Neuronal stem cell (in vitro differentiated cells): ENCODE results near the gene KASH5.
"Not testable (repeated sequence)": the region's sequence is repeated elsewhere in the genome, so short reads cannot be mapped to it uniquely, and the experiment has no call there.

Source experiments
- DNase-seq: peaks from one replicate; pipeline ENCODE4 v3.0.0-alpha.2; 2013; ENCODE audit warnings: low spot score
- H2AFZ ChIP-seq: one replicate; pipeline ENCODE4 v1.6.1; 2013; ENCODE audit warnings: mild to moderate bottlenecking, low read length, inconsistent platforms
- H2AK5ac ChIP-seq: 2 replicates; pipeline ENCODE4 v1.6.1; 2013; ENCODE audit warnings: low read depth, mild to moderate bottlenecking, inconsistent platforms, low read length, moderate library complexity, mixed read lengths
- H2BK120ac ChIP-seq: 2 replicates; pipeline ENCODE4 v1.6.1; 2013; ENCODE audit warnings: low read depth, mild to moderate bottlenecking, inconsistent platforms, low read length, moderate library complexity, mixed read lengths
- H2BK12ac ChIP-seq: one replicate; pipeline ENCODE4 v1.6.1; 2013; ENCODE audit warnings: low read length, inconsistent platforms
- H2BK15ac ChIP-seq: 2 replicates; pipeline ENCODE4 v1.6.1; 2013; ENCODE audit warnings: mild to moderate bottlenecking, low read length, inconsistent platforms, mixed read lengths
- H2BK5ac ChIP-seq: one replicate; pipeline ENCODE4 v1.6.1; 2013; ENCODE audit warnings: inconsistent platforms, mild to moderate bottlenecking, low read length, moderate library complexity
- H3K14ac ChIP-seq: one replicate; pipeline ENCODE4 v1.6.1; 2013; ENCODE audit warnings: low read length, inconsistent platforms
- H3K18ac ChIP-seq: 2 replicates; pipeline ENCODE4 v1.6.1; 2013; ENCODE audit warnings: low read length, inconsistent platforms
- H3K23ac ChIP-seq: 2 replicates; pipeline ENCODE4 v1.6.1; 2013; ENCODE audit warnings: low read depth, mild to moderate bottlenecking, mixed read lengths, low read length, inconsistent platforms; ENCODE audit not compliant: poor library complexity
- H3K27ac ChIP-seq: replicated peaks from 3 replicates; pipeline ENCODE4 v1.5.1; 2013; ENCODE audit warnings: low read length, inconsistent platforms
- H3K27me3 ChIP-seq, 3 experiments: 2 replicates each; pipeline ENCODE4 v1.6.1; 2013; ENCODE audit warnings: low read length in 3 of 3, mild to moderate bottlenecking in 2 of 3, inconsistent platforms in 1 of 3, low read depth in 1 of 3, mixed read lengths in 1 of 3, moderate library complexity in 1 of 3; ENCODE audit not compliant: control insufficient read depth in 3 of 3, insufficient read depth in 3 of 3
- H3K36me3 ChIP-seq, 2 donors: replicated peaks in 1 of 2; 2 replicates each; pipeline ENCODE4 v1.6.1; 2013; ENCODE audit warnings: low read length in 2 of 2; ENCODE audit not compliant: control insufficient read depth in 2 of 2, insufficient read depth in 2 of 2
- H3K4ac ChIP-seq: 2 replicates; pipeline ENCODE4 v1.6.1; 2013; ENCODE audit warnings: inconsistent platforms, mild to moderate bottlenecking, low read length, moderate library complexity
- H3K4me1 ChIP-seq, 2 donors: 1 replicate in 1 of 2; 2 replicates in 1 of 2; pipeline ENCODE4 v1.6.1; 2013; ENCODE audit warnings: low read length in 2 of 2, low read depth in 1 of 2; ENCODE audit not compliant: control insufficient read depth in 2 of 2, insufficient read depth in 1 of 2
- H3K4me2 ChIP-seq: one replicate; pipeline ENCODE4 v1.6.1; 2013; ENCODE audit warnings: mild to moderate bottlenecking, low read length, inconsistent platforms; ENCODE audit not compliant: insufficient read depth, poor library complexity, severe bottlenecking
- H3K4me3 ChIP-seq, 2 donors: 2 replicates each; pipeline ENCODE4 v1.5.1; 2013; ENCODE audit warnings: low read length in 2 of 2, mild to moderate bottlenecking in 2 of 2, inconsistent platforms in 1 of 2, moderate library complexity in 1 of 2
- H3K79me1 ChIP-seq: one replicate; pipeline ENCODE4 v1.6.1; 2013; ENCODE audit warnings: low read depth, mild to moderate bottlenecking, inconsistent platforms, low read length, moderate library complexity
- H3K9ac ChIP-seq: one replicate; pipeline ENCODE4 v1.6.1; 2013; ENCODE audit warnings: mild to moderate bottlenecking, low read depth, low read length, inconsistent platforms; ENCODE audit not compliant: poor library complexity
- H3K9me3 ChIP-seq, 2 donors: replicated peaks in 1 of 2; 2 replicates each; pipeline versions ENCODE3 to v1.6.1; 2013; ENCODE audit warnings: low read length in 2 of 2, mild to moderate bottlenecking in 2 of 2, inconsistent platforms in 1 of 2, low read depth in 1 of 2, mixed read lengths in 1 of 2, moderate library complexity in 1 of 2; ENCODE audit not compliant: control insufficient read depth in 2 of 2, insufficient read depth in 1 of 2
- H4K8ac ChIP-seq: one replicate; pipeline ENCODE4 v1.6.1; 2013; ENCODE audit warnings: low read depth, mild to moderate bottlenecking, inconsistent platforms, low read length, moderate library complexity
- H4K91ac ChIP-seq: one replicate; pipeline ENCODE4 v1.6.1; 2013; ENCODE audit warnings: low read length, low read depth, mild to moderate bottlenecking, inconsistent platforms; ENCODE audit not compliant: poor library complexity
- WGBS, 2 donors: extraction: QIAGEN DNeasy Blood & Tissue Kit; methylation state at CpG; one replicate each; pipeline ENCODE4 v1.1.7; 2013; ENCODE audit warnings: missing lambda C conversion rate in 2 of 2, mixed read lengths in 1 of 2; ENCODE audit not compliant: insufficient read length in 2 of 2, insufficient replicate concordance in 1 of 2; ENCODE audit errors: extremely low coverage in 2 of 2; 5-methylcytosine and 5-hydroxymethylcytosine counted together

KASH5 gene

GRCh38 chr19:49461130-49461529 is 73.1 kb downstream of the KASH5 start:
- not testable (repeated sequence) for H4K91ac ChIP-seq, H3K27me3 ChIP-seq, H3K79me1 ChIP-seq, H2BK15ac ChIP-seq, H3K4me3 ChIP-seq, H3K9ac ChIP-seq, H2AFZ ChIP-seq, H2BK12ac ChIP-seq, H3K4ac ChIP-seq, H2BK5ac ChIP-seq, H3K23ac ChIP-seq, H2AK5ac ChIP-seq, H3K27ac ChIP-seq, H2BK120ac ChIP-seq, H3K9me3 ChIP-seq, H3K14ac ChIP-seq, H4K8ac ChIP-seq, H3K4me2 ChIP-seq, H3K4me1 ChIP-seq, DNase-seq, H3K18ac ChIP-seq
- WGBS, 2 donors, result no CpG with 5 or more reads among the region's 1 CpG
- H3K36me3 ChIP-seq, result peaks cover 9 to 57% of the 10 kb centered on the region in 2 donors

DNA sequence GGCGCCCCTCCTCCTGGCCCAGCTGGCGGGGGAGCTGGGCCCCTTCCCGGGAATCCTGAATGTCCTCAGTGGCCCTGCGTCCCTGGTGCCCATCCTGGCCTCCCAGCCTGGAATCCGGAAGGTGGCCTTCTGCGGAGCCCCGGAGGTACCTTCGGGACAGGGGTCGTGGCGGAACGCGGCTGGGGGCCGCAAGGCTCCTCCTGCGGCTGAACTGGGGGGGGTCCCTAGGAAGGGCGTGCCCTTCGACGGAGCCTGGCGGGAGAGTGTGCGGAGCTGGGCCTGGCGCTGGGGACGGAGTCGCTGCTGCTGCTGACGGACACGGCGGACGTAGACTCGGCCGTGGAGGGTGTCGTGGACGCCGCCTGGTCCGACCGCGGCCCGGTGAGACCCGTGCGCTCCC is 73.6 kb downstream of the KASH5 start:
- H3K79me1 ChIP-seq, result no peaks in the 10 kb centered on the region
- H2BK120ac ChIP-seq, result no peak overlapping the region
- WGBS, 2 donors, result no CpG with 5 or more reads among the region's 37 CpGs
- no peak overlapping the region for H4K91ac ChIP-seq
- no peak overlapping the region for H3K9ac ChIP-seq
- H3K36me3 ChIP-seq, result peaks cover 9 to 57% of the 10 kb centered on the region in 2 donors
- H3K4me3 ChIP-seq, result no peak overlapping the region
- DNase-seq, result no peak
- no peak overlapping the region for H3K4ac ChIP-seq
- H3K14ac ChIP-seq, result no peak overlapping the region
- no peaks in the 10 kb centered on the region for H3K4me1 ChIP-seq
- no peak overlapping the region for H2BK15ac ChIP-seq
- no peak overlapping the region for H3K4me2 ChIP-seq
- no peak overlapping the region for H2AK5ac ChIP-seq
- H4K8ac ChIP-seq, result no peak overlapping the region
- H2AFZ ChIP-seq, result no peak overlapping the region
- no peaks in the 10 kb centered on the region for H3K9me3 ChIP-seq
- H3K18ac ChIP-seq, result no peak overlapping the region
- no peak overlapping the region for H3K27ac ChIP-seq
- H2BK5ac ChIP-seq, result no peak overlapping the region
- H3K23ac ChIP-seq, result no peak overlapping the region
- no peak overlapping the region for H2BK12ac ChIP-seq
- no peaks in the 10 kb centered on the region for H3K27me3 ChIP-seq

- Histone ChIP-seq H2BK15ac (no peak overlapping the region), H3K9ac (no peak overlapping the region), H2AK5ac (no peak overlapping the region), H3K36me3 (peaks cover 9 to 62% of the 10 kb centered on the region in 2 donors), H3K18ac (no peak overlapping the region), H3K9me3 (no peaks in the 10 kb centered on the region), H3K14ac (no peak overlapping the region), H3K4me2 (no peak overlapping the region), H3K23ac (no peak overlapping the region), H3K79me1 (no peaks in the 10 kb centered on the region), H3K4me3 (no peak overlapping the region), H4K8ac (no peak overlapping the region), H2AFZ (no peak overlapping the region), H4K91ac (no peak overlapping the region), H3K27me3 (no peaks in the 10 kb centered on the region), H2BK120ac (no peak overlapping the region), H3K4ac (no peak overlapping the region), H3K27ac (no peak overlapping the region), H2BK12ac (no peak overlapping the region), H2BK5ac (no peak overlapping the region), H3K4me1 (no peaks in the 10 kb centered on the region)
- DNase-seq, result no peak
- WGBS, 2 donors, result no CpG with 5 or more reads among the region's 12 CpGs
Observed at GRCh38 chr19:49462492-49462891, 74.4 kb downstream of the KASH5 start.

- Histone ChIP-seq H2AK5ac (no peak overlapping the region), H2BK15ac (no peak overlapping the region), H2BK120ac (no peak overlapping the region), H3K23ac (peak overlapping the region; percentile 43), H3K4me2 (no peak overlapping the region), H2BK5ac (no peak overlapping the region), H3K14ac (no peak overlapping the region), H3K36me3 (peaks cover 5 to 68% of the 10 kb centered on the region in 2 donors), H3K27ac (no peak overlapping the region), H3K4me3 (no peak overlapping the region), H3K79me1 (no peaks in the 10 kb centered on the region), H4K8ac (no peak overlapping the region), H3K18ac (no peak overlapping the region), H2AFZ (no peak overlapping the region), H3K9ac (no peak overlapping the region), H3K9me3 (no peaks in the 10 kb centered on the region), H2BK12ac (no peak overlapping the region), H3K4ac (no peak overlapping the region), H3K4me1 (peaks cover 3 to 4% of the 10 kb centered on the region in 2 donors), H3K27me3 (no peaks in the 10 kb centered on the region), H4K91ac (no peak overlapping the region)
- no peak for DNase-seq
- no CpG with 5 or more reads among the region's 39 CpGs for WGBS, 2 donors
Observed at GRCh38 chr19:49463960-49464740, 76.1 kb downstream of the KASH5 start.
